Measurements from ENCODE around the gene SPACA4. TPM values are rescaled to one million over a fixed set of nuclear protein-coding genes. Genes with fewer than 3 reads are reported as not detected.

SPACA4 gene
- total RNA-seq, 1 experiment from 2014 or later, result not detected

DNA sequence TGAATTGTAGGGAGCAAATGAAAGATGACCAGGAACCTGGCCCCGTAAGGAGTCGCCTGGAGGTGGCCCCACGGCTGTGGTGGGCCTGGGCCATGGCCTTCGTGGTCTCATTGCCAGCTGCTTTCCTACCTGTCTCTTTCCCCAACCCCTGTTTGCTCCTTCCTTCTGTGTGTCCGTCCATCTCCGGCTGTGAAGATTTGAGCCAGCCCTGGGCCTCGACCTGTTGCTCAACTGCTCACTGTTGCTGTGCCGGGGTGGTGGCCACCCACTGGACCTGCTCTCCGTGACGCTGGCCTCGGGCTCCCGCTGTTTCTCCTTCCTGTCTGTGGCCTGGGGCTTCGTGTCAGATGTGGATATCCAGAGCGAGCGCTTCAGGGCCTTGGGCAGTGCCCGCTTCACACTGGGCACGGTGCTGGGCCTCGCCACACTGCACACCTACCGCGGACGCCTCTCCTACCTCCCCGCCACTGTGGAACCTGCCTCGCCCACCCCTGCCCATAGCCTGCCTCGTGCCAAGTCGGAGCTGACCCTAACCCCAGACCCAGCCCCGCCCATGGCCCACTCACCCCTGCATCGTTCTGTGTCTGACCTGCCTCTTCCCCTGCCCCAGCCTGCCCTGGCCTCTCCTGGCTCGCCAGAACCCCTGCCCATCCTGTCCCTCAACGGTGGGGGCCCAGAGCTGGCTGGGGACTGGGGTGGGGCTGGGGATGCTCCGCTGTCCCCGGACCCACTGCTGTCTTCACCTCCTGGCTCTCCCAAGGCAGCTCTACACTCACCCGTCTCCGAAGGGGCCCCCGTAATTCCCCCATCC lies 22.1 kb downstream of the SPACA4 start:
- no TSS peak for BruUV-seq (replicated peaks)
- TF ChIP-seq SIN3A (IDR thresholded peaks at IDR 0.05; ENCODE audit: borderline replicate concordance, insufficient read depth, low read depth, low read length), result no peak
- TF ChIP-seq REST (IDR thresholded peaks at IDR 0.05; ENCODE audit: insufficient read depth in 1 of 2, low read depth in 2 of 2, low read length in 1 of 2), result no peak
- no peak for TF ChIP-seq TCF7L2 (IDR thresholded peaks at IDR 0.05; ENCODE audit: low read depth, low read length)
- TF ChIP-seq, protein P1, sequence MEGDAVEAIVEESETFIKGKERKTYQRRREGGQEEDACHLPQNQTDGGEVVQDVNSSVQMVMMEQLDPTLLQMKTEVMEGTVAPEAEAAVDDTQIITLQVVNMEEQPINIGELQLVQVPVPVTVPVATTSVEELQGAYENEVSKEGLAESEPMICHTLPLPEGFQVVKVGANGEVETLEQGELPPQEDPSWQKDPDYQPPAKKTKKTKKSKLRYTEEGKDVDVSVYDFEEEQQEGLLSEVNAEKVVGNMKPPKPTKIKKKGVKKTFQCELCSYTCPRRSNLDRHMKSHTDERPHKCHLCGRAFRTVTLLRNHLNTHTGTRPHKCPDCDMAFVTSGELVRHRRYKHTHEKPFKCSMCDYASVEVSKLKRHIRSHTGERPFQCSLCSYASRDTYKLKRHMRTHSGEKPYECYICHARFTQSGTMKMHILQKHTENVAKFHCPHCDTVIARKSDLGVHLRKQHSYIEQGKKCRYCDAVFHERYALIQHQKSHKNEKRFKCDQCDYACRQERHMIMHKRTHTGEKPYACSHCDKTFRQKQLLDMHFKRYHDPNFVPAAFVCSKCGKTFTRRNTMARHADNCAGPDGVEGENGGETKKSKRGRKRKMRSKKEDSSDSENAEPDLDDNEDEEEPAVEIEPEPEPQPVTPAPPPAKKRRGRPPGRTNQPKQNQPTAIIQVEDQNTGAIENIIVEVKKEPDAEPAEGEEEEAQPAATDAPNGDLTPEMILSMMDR (IDR thresholded peaks at IDR 0.05), result no peak
- no peak overlapping the region for H3K27ac ChIP-seq (ENCODE audit: low read length)
- ATAC-seq (no peak), DNase-seq (ENCODE audit: low read depth, low spot score) (no peak)
- CTCF ChIA-PET, result no interaction called here
- intact Hi-C loops (cut with micrococcal nuclease; ENCODE audit: unreplicated experiment) (no loop called here), in situ Hi-C loops (cut with HindIII; ENCODE audit: low pct_unique_long_range_greater_than_20kb, low sequenced_read_pairs) (no loop called here)
- H3K9me3 ChIP-seq (ENCODE audit: control insufficient read depth, insufficient read depth, low read depth, low read length), result no peaks in the 10 kb centered on the region
- H3K4me1 ChIP-seq (ENCODE audit: control insufficient read depth, insufficient read depth, low read length), result peaks cover 13% of the 10 kb centered on the region
- no peak overlapping the region for H3K4me3 ChIP-seq (ENCODE audit: low read depth in 2 of 2, low read length in 2 of 2)
- POLR2A ChIA-PET, result interaction anchor here (0.9 kb wide), 1 partner anchor 11 kb away, joined by 3 read pairs; no protein-coding TSS in a partner anchor
- no peaks in the 10 kb centered on the region for H3K27me3 ChIP-seq (ENCODE audit: control insufficient read depth, insufficient read depth, low read length)
- H3K36me3 ChIP-seq (ENCODE audit: control insufficient read depth, insufficient read depth, low read length), result no peaks in the 10 kb centered on the region

DNA sequence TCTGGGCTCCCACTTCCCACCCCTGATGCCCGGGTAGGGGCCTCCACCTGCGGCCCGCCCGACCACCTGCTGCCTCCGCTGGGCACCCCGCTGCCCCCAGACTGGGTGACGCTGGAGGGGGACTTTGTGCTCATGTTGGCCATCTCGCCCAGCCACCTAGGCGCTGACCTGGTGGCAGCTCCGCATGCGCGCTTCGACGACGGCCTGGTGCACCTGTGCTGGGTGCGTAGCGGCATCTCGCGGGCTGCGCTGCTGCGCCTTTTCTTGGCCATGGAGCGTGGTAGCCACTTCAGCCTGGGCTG lies 22.7 kb downstream of the SPACA4 start:
- H3K27me3 ChIP-seq (ENCODE audit: control insufficient read depth, insufficient read depth, low read length), result no peaks in the 10 kb centered on the region
- no peak; the same call in 1 of the 2 replicates for ATAC-seq
- H3K36me3 ChIP-seq (ENCODE audit: control insufficient read depth, insufficient read depth, low read length), result no peaks in the 10 kb centered on the region
- H3K4me3 ChIP-seq (ENCODE audit: low read depth in 2 of 2, low read length in 2 of 2), result no peak overlapping the region
- peaks cover 16% of the 10 kb centered on the region for H3K4me1 ChIP-seq (ENCODE audit: control insufficient read depth, insufficient read depth, low read length)
- in situ Hi-C loops (cut with HindIII; ENCODE audit: low pct_unique_long_range_greater_than_20kb, low sequenced_read_pairs) (no loop called here), intact Hi-C loops (cut with micrococcal nuclease; ENCODE audit: unreplicated experiment) (no loop called here)
- no TSS peak for BruUV-seq (replicated peaks)
- no peak for DNase-seq (ENCODE audit: low read depth, low spot score)
- POLR2A ChIA-PET, result interaction anchor here (0.9 kb wide), 1 partner anchor 10 kb away, joined by 3 read pairs; no protein-coding TSS in a partner anchor
- no peaks in the 10 kb centered on the region for H3K9me3 ChIP-seq (ENCODE audit: control insufficient read depth, insufficient read depth, low read depth, low read length)
- no peak for TF ChIP-seq REST (IDR thresholded peaks at IDR 0.05; ENCODE audit: insufficient read depth in 1 of 2, low read depth in 2 of 2, low read length in 1 of 2)
- TF ChIP-seq, protein P1 (IDR thresholded peaks at IDR 0.05), result no peak
- TF ChIP-seq POLR2AphosphoS5 (IDR thresholded peaks at IDR 0.05; ENCODE audit: low read depth, low read length), result no peak
- no peak for TF ChIP-seq TCF7L2 (IDR thresholded peaks at IDR 0.05; ENCODE audit: low read depth, low read length)
- TF ChIP-seq SIN3A (IDR thresholded peaks at IDR 0.05; ENCODE audit: borderline replicate concordance, insufficient read depth, low read depth, low read length), result no peak
- CTCF ChIA-PET, result no interaction called here
- no peak overlapping the region for H3K27ac ChIP-seq (ENCODE audit: low read length)
